PC-9 (cell line): ENCODE measurements around the gene KCNH6. TPM values are rescaled to one million over a fixed set of nuclear protein-coding genes. Genes with fewer than 3 reads are reported as not detected.

Experiments
- BruUV-seq: library from RNA; stranded (reverse); fragments of 400-500 nt; replicated peaks from 2 replicates; lab custom pipeline; 2021; lab: Mats Ljungman, UMichigan
- CTCF ChIA-PET: fragments of 300-600 bp; sonication (Branson Sonifier 250); formaldehyde crosslinking; loops from one replicate; lab custom pipeline; 2022; ENCODE audit warnings: antibody characterized with exemption; lab: Charles Lee
- POLR2A ChIA-PET: fragments of 300-600 bp; sonication (Branson Sonifier 250); formaldehyde crosslinking; loops from one replicate; lab custom pipeline; 2022; ENCODE audit warnings: antibody characterized with exemption; ENCODE audit not compliant: unreplicated experiment; lab: Charles Lee
- DNase-seq, 2 experiments: peaks; one replicate each; pipeline versions ENCODE4 v3.0.0 to v3.0.0-alpha.2; 2015 to 2022; ENCODE audit warnings: mixed read lengths in 1 of 2
- H2AFZ ChIP-seq: fragments of 200-600 bp; sonication (generic); 2 replicates; pipeline ENCODE4 v1.8.1; 2017; ENCODE audit warnings: antibody characterized with exemption
- H3F3A ChIP-seq: fragments of 200-600 bp; sonication (generic); 2 replicates; pipeline ENCODE4 v1.8.1; 2017; ENCODE audit warnings: antibody characterized with exemption, mild to moderate bottlenecking, low read depth; ENCODE audit not compliant: insufficient read depth
- H3K27ac ChIP-seq: fragments of 200-600 bp; sonication (generic); 2 replicates; pipeline ENCODE4 v1.6.1; 2016; ENCODE audit warnings: mixed run types
- H3K27me3 ChIP-seq: fragments of 200-600 bp; sonication (generic); 2 replicates; pipeline ENCODE4 v1.6.1; 2016; ENCODE audit warnings: low read depth, mixed run types; ENCODE audit not compliant: insufficient read depth
- H3K36me3 ChIP-seq: fragments of 200-600 bp; sonication (generic); 2 replicates; pipeline ENCODE4 v1.6.1; 2016; ENCODE audit warnings: low read depth, mixed run types
- H3K4me1 ChIP-seq: fragments of 200-600 bp; sonication (generic); replicated peaks from 2 replicates; pipeline ENCODE4 v1.6.1; 2016; ENCODE audit warnings: mixed run types; ENCODE audit not compliant: insufficient read depth
- H3K4me2 ChIP-seq: fragments of 200-600 bp; sonication (generic); 2 replicates; pipeline ENCODE4 v1.6.1; 2017; ENCODE audit warnings: mixed run types
- H3K4me3 ChIP-seq: fragments of 200-600 bp; sonication (generic); 2 replicates; pipeline ENCODE4 v1.6.1; 2016; ENCODE audit warnings: mixed run types
- H3K79me2 ChIP-seq: fragments of 200-600 bp; sonication (generic); 2 replicates; pipeline ENCODE4 v1.6.1; 2017; ENCODE audit warnings: low read depth, mixed run types
- H3K9me2 ChIP-seq: fragments of 200-600 bp; sonication (generic); 2 replicates; pipeline ENCODE4 v1.8.1; 2017; ENCODE audit warnings: mild to moderate bottlenecking; ENCODE audit not compliant: insufficient read depth
- H3K9me3 ChIP-seq: fragments of 200-600 bp; sonication (generic); 2 replicates; pipeline ENCODE4 v1.8.1; 2016; ENCODE audit warnings: low read depth; ENCODE audit not compliant: insufficient read depth
- H4K20me1 ChIP-seq: fragments of 200-600 bp; sonication (generic); 2 replicates; pipeline ENCODE4 v1.8.1; 2017; ENCODE audit not compliant: insufficient read depth
- CTCF ChIP-seq: fragments of 200-600 bp; sonication (generic); conservative IDR thresholded peaks from 2 replicates; pipeline ENCODE4 v1.6.1; 2017; ENCODE audit warnings: mixed run types, antibody characterized with exemption, mild to moderate bottlenecking, moderate library complexity
- EZH2 ChIP-seq: fragments of 200-600 bp; sonication (generic); IDR thresholded peaks from 2 replicates; pipeline ENCODE4 v1.8.0; 2017; ENCODE audit warnings: antibody characterized with exemption, low read depth
- intact Hi-C: fragments of 100-400 bp; cut with micrococcal nuclease; formaldehyde crosslinking; loops from one replicate; pipeline ENCODE4 v1.10.0; 2022; ENCODE audit not compliant: unreplicated experiment
- total RNA-seq: library from RNA; stranded (reverse); gene quantifications from 2 replicates; pipeline ENCODE4 v1.2.3, GENCODE V29; 2021

KCNH6 gene
- total RNA-seq, 1 experiment from 2014 or later, result not detected

DNA sequence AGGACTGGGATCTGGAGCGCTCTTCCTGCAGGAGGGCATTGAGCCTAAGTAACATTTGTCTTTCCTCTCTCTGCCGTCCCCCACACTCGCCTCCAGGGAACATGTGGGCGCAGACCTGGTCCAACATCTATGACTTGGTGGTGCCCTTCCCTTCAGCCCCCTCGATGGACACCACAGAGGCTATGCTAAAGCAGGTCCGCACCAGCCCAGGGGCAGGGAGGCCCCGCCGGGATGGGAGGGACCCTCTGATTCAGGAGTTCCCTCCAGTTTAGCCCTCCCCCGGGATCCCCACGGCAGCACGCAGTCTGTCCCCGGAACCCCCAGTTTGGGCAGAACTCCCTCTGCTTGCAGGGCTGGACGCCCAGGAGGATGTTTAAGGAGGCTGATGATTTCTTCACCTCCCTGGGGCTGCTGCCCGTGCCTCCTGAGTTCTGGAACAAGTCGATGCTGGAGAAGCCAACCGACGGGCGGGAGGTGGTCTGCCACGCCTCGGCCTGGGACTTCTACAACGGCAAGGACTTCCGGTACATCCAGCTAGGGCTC is 32.2 kb upstream of the KCNH6 start:
- DNase-seq, result no peak
- no peak overlapping the region for H3K4me3 ChIP-seq
- no peaks in the 10 kb centered on the region for H3K4me1 ChIP-seq
- no peak overlapping the region for H2AFZ ChIP-seq
- no peaks in the 10 kb centered on the region for H3K79me2 ChIP-seq
- intact Hi-C loops, result no loop called here
- ChIA-PET POLR2A (no interaction called here), CTCF (no interaction called here)
- H3K27me3 ChIP-seq, result peaks cover 73% of the 10 kb centered on the region
- no peaks in the 10 kb centered on the region for H3K9me3 ChIP-seq
- BruUV-seq, result no TSS peak
- H3F3A ChIP-seq, result no peaks in the 10 kb centered on the region
- H3K9me2 ChIP-seq, result no peaks in the 10 kb centered on the region
- no peak overlapping the region for H3K27ac ChIP-seq
- no peaks in the 10 kb centered on the region for H3K36me3 ChIP-seq
- H4K20me1 ChIP-seq, result no peaks in the 10 kb centered on the region
- TF ChIP-seq EZH2 (no peak), CTCF (no peak)
- H3K4me2 ChIP-seq, result no peak overlapping the region

DNA sequence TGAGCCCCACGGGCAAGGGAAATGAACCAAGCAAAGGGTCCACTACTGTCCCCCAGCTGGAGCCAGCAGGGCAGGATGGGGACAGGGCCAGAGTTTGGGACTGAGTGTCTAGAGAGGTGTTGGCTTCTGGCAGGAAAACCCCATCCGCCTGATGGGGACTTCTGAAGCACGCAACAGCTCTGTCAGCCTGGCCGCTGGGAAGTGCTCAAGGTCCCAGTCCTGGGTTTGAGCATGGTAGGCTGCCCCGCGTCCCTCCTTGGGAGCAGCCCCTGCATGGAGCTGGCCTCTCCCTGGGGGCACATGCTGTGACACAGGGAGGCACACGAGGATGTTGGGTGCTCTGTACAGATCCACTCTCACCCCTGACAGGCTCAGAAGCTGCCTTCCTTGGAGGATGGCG is 31.7 kb upstream of the KCNH6 start:
- H3K4me2 ChIP-seq, result no peak overlapping the region
- no peaks in the 10 kb centered on the region for H3K9me3 ChIP-seq
- no peak overlapping the region for H3K27ac ChIP-seq
- H3K4me1 ChIP-seq, result no peaks in the 10 kb centered on the region
- intact Hi-C loops, result no loop called here
- no TSS peak for BruUV-seq
- ChIA-PET POLR2A (no interaction called here), CTCF (no interaction called here)
- no peaks in the 10 kb centered on the region for H3F3A ChIP-seq
- H3K36me3 ChIP-seq, result no peaks in the 10 kb centered on the region
- TF ChIP-seq EZH2, result no peak
- DNase-seq, result no peak
- H3K27me3 ChIP-seq, result peaks cover 73% of the 10 kb centered on the region
- H4K20me1 ChIP-seq, result no peaks in the 10 kb centered on the region
- H3K4me3 ChIP-seq, result no peak overlapping the region
- no peak overlapping the region for H2AFZ ChIP-seq
- H3K9me2 ChIP-seq, result no peaks in the 10 kb centered on the region
- H3K79me2 ChIP-seq, result no peaks in the 10 kb centered on the region

DNA sequence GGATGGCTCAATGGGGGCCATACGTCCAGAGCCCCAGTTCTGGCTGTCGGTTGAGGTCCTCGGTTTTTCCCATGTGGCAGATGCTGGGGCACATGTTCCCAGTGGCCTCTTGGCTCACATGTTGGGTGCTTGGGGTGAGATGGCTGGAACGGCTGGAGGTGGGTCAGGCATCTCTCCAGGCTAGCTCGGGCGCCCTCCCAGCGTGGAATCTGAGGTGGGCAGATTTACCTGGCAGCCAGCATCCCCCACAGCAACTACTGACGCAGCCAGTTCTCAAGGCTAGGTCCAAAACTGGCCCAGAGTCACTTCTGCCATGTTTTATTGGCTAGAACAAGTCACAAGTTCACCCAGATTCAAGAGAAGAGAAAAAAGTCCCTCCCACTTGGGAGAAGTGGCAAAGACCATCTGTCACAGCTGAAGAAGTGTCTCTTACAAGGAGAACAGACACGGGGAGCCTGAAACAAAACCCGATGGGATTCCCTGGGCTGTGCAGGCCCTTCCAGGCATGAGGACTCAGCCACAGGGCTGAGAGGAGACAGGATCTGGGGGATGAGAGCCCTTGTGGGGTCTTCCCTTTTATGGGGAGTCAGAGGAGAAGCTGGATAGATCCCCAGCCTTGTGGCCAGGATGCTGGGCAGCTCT is 31.1 kb upstream of the KCNH6 start:
- TF ChIP-seq EZH2, result no peak
- no peak for TF ChIP-seq CTCF

More for the DNA sequence above, 31.1 kb upstream of the KCNH6 start:
- no peak for DNase-seq
- BruUV-seq, result no TSS peak
- H3F3A ChIP-seq, result no peaks in the 10 kb centered on the region
- H3K9me2 ChIP-seq, result no peaks in the 10 kb centered on the region
- no peaks in the 10 kb centered on the region for H3K9me3 ChIP-seq
- H3K4me2 ChIP-seq, result no peak overlapping the region
- no peaks in the 10 kb centered on the region for H3K4me1 ChIP-seq
- H3K4me3 ChIP-seq, result no peak overlapping the region
- H4K20me1 ChIP-seq, result no peaks in the 10 kb centered on the region
- no peaks in the 10 kb centered on the region for H3K36me3 ChIP-seq
- peaks cover 73% of the 10 kb centered on the region for H3K27me3 ChIP-seq
- CTCF ChIA-PET, result no interaction called here
- H3K27ac ChIP-seq, result no peak overlapping the region
- no peak overlapping the region for H2AFZ ChIP-seq
- H3K79me2 ChIP-seq, result no peaks in the 10 kb centered on the region
- intact Hi-C loops, result no loop called here
- POLR2A ChIA-PET, result no interaction called here
